Activated B cell treated with CpG ODN at 0.5 μM for 24 hours (primary cell): Measurements from ENCODE around the gene GLOD4. TPM values are rescaled to one million over a fixed set of nuclear protein-coding genes. Genes with fewer than 3 reads are reported as not detected.

ENCODE experiments used
- ATAC-seq: fragments of 200-7000 bp; cut with Tn5 transposase; one replicate; pipeline ENCODE4 v1.10.0; 2021; ENCODE audit warnings: low read depth, mild to moderate bottlenecking, moderate library complexity
- CTCF ChIA-PET: fragments of 350-600 bp; sonication (Branson Sonifier 250); formaldehyde crosslinking; loops from one replicate; lab custom pipeline; 2021; ENCODE audit warnings: antibody characterized with exemption; lab: Charles Lee
- POLR2A ChIA-PET: fragments of 350-600 bp; sonication (Branson Sonifier 250); formaldehyde crosslinking; loops from one replicate; lab custom pipeline; 2021; ENCODE audit warnings: antibody characterized with exemption; lab: Charles Lee
- DNase-seq: peaks from one replicate; pipeline ENCODE4 v3.0.0; 2022
- H3K27ac Mint-ChIP-seq: one replicate; pipeline ENCODE4 v1.8.0; 2020; ENCODE audit warnings: mixed read lengths
- H3K27me3 Mint-ChIP-seq: one replicate; pipeline ENCODE4 v1.8.0; 2021; ENCODE audit warnings: mixed read lengths
- H3K36me3 Mint-ChIP-seq: one replicate; pipeline ENCODE4 v1.8.0; 2021; ENCODE audit warnings: low read depth, mixed read lengths
- H3K4me1 Mint-ChIP-seq: one replicate; pipeline ENCODE4 v1.8.0; 2021; ENCODE audit warnings: mixed read lengths
- H3K4me3 Mint-ChIP-seq: one replicate; pipeline ENCODE4 v1.8.0; 2020; ENCODE audit warnings: mild to moderate bottlenecking, mixed read lengths
- H3K9me3 Mint-ChIP-seq: one replicate; pipeline ENCODE4 v1.8.0; 2020; ENCODE audit warnings: mixed read lengths
- CTCF ChIP-seq: fragments of 200-600 bp; IDR thresholded peaks from one replicate; pipeline ENCODE4 v1.8.0; 2022; ENCODE audit warnings: antibody characterized with exemption, mild to moderate bottlenecking
- intact Hi-C: fragments of 100-400 bp; cut with micrococcal nuclease; formaldehyde crosslinking; loops from one replicate; pipeline ENCODE4 v1.15.1; 2024
- total RNA-seq: library from RNA; stranded (reverse); gene quantifications from 2 replicates; pipeline ENCODE4 v1.2.3, GENCODE V29; 2022

Gene GLOD4
- total RNA-seq, 1 donor from 2014 or later, result 51.4 TPM

- no peak for ATAC-seq
- no peaks in the 10 kb centered on the region for H3K36me3 Mint-ChIP-seq
- no peak for DNase-seq
- no peak for TF ChIP-seq CTCF
- no peak overlapping the region for H3K4me3 Mint-ChIP-seq
- POLR2A ChIA-PET, result no interaction called here
- no peaks in the 10 kb centered on the region for H3K9me3 Mint-ChIP-seq
- CTCF ChIA-PET, result no interaction called here
- no peak overlapping the region for H3K27ac Mint-ChIP-seq
- intact Hi-C loops, result no loop called here
- no peaks in the 10 kb centered on the region for H3K4me1 Mint-ChIP-seq
- H3K27me3 Mint-ChIP-seq, result no peaks in the 10 kb centered on the region
Observed at GRCh38 chr17:814371-814770, 32.3 kb upstream of the GLOD4 start.

- intact Hi-C loops, result no loop called here
- no peak for TF ChIP-seq CTCF
- ChIA-PET CTCF (no interaction called here), POLR2A (no interaction called here)
- Mint-ChIP-seq H3K27me3 (no peaks in the 10 kb centered on the region), H3K36me3 (no peaks in the 10 kb centered on the region), H3K4me1 (no peaks in the 10 kb centered on the region), H3K9me3 (no peaks in the 10 kb centered on the region), H3K27ac (no peak overlapping the region), H3K4me3 (no peak overlapping the region)
- ATAC-seq (no peak), DNase-seq (no peak)
Observed at GRCh38 chr17:812638-813204, 30.6 kb upstream of the GLOD4 start.

- intact Hi-C loops, result no loop called here
Observed at GRCh38 chr17:811051-811784, 29.1 kb upstream of the GLOD4 start.

GRCh38 chr17:807523-808294 is 25.6 kb upstream of the GLOD4 start:
- intact Hi-C loops, result no loop called here
- no peak for DNase-seq
- TF ChIP-seq CTCF, result no peak
- H3K36me3 Mint-ChIP-seq, result no peaks in the 10 kb centered on the region
- H3K4me1 Mint-ChIP-seq, result no peaks in the 10 kb centered on the region
- POLR2A ChIA-PET, result no interaction called here
- H3K4me3 Mint-ChIP-seq, result no peak overlapping the region
- H3K27me3 Mint-ChIP-seq, result no peaks in the 10 kb centered on the region
- CTCF ChIA-PET, result no interaction called here
- H3K27ac Mint-ChIP-seq, result no peak overlapping the region
- ATAC-seq, result no peak
- H3K9me3 Mint-ChIP-seq, result no peaks in the 10 kb centered on the region

More at GRCh38 chr17:811051-811784, 29.1 kb upstream of the GLOD4 start:
- Mint-ChIP-seq H3K9me3 (no peaks in the 10 kb centered on the region), H3K27ac (no peak overlapping the region), H3K27me3 (no peaks in the 10 kb centered on the region), H3K4me1 (no peaks in the 10 kb centered on the region), H3K4me3 (no peak overlapping the region), H3K36me3 (no peaks in the 10 kb centered on the region)
- DNase-seq (no peak), ATAC-seq (no peak)
- ChIA-PET CTCF (interaction anchor here (0.7 kb wide), 1 partner anchor 8 kb away, joined by 3 read pairs; no protein-coding TSS in a partner anchor), POLR2A (no interaction called here)
- no peak for TF ChIP-seq CTCF
